HepG2 (cell line): ENCODE measurements around the gene CPNE1. TPM values are rescaled to one million over a fixed set of nuclear protein-coding genes. Genes with fewer than 3 reads are reported as not detected.
A peak's percentile ranks its signal among the peaks of the same experiment; 100 is the strongest.

Experiments used
- ATAC-seq: fragments of 200-7000 bp; cut with Tn5 transposase; 3 replicates; pipeline ENCODE4 v1.9.1; 2020; ENCODE audit warnings: mild to moderate bottlenecking, moderate library complexity
- BruUV-seq: library from RNA; stranded (reverse); fragments of 400-500 nt; replicated peaks from 2 replicates; lab custom pipeline; 2021; lab: Mats Ljungman, UMichigan
- CTCF ChIA-PET: fragments of 300-600 bp; formaldehyde crosslinking; extraction: SDS; loops from one replicate; lab custom pipeline; 2021; ENCODE audit warnings: low total read pairs, inconsistent platforms, low intra/inter-chr PET ratio; lab: Yijun Ruan, JAX
- POLR2A ChIA-PET: fragments of 350-600 bp; sonication (Branson Sonifier 250); formaldehyde crosslinking; loops from one replicate; lab custom pipeline; 2020; ENCODE audit warnings: antibody characterized with exemption, inconsistent platforms; lab: Yijun Ruan, JAX
- DNase-seq: peaks from one replicate; pipeline ENCODE4 v3.0.0-alpha.2; 2015; ENCODE audit warnings: low spot score
- FAIRE-seq: peaks from 3 replicates; lab custom pipeline; 2011; peaks lifted over from hg19 to GRCh38; lab: Jason Lieb, UNC
- H2AFZ ChIP-seq: one replicate; pipeline ENCODE4 v1.6.1; 2011; ENCODE audit warnings: low read length, inconsistent platforms
- H3K27ac ChIP-seq: fragments of 300-600 bp; 3 replicates; pipeline ENCODE4 v1.8.0; 2011; ENCODE audit warnings: mixed run types, mild to moderate bottlenecking, mixed read lengths, low read length, inconsistent platforms; ENCODE audit not compliant: insufficient read depth; ENCODE audit errors: extremely low read length
- H3K27me3 ChIP-seq, 2 experiments: fragments of 200-600 bp in 1 of 2; 2 replicates in 1 of 2; 3 replicates in 1 of 2; pipeline versions ENCODE4 v1.6.0 to v1.8.0; 2011; ENCODE audit warnings: low read length in 2 of 2, mild to moderate bottlenecking in 2 of 2, moderate library complexity in 2 of 2, inconsistent platforms in 1 of 2; ENCODE audit not compliant: insufficient read depth in 2 of 2, control insufficient read depth in 1 of 2
- H3K36me3 ChIP-seq, 2 experiments: fragments of 200-600 bp in 1 of 2; replicated peaks in 1 of 2; 2 replicates in 1 of 2; 3 replicates in 1 of 2; pipeline versions ENCODE4 v1.5.1 to v1.8.0; 2011; ENCODE audit warnings: low read length in 2 of 2, inconsistent platforms in 1 of 2; ENCODE audit not compliant: insufficient read depth in 2 of 2, control insufficient read depth in 1 of 2
- H3K4me1 ChIP-seq: 2 replicates; pipeline ENCODE4 v1.5.1; 2012; ENCODE audit warnings: low read length, inconsistent platforms; ENCODE audit not compliant: insufficient read depth
- H3K4me2 ChIP-seq: 2 replicates; pipeline ENCODE4 v1.6.0; 2011; ENCODE audit warnings: low read depth, low read length, inconsistent platforms
- H3K4me3 ChIP-seq, 3 experiments: fragments of 200-600 bp in 1 of 3; sonication (generic), shearing (Covaris generic) in 1 of 3; replicated peaks in 1 of 3; 2 replicates each; pipeline ENCODE4 v1.5.1; 2011 to 2016; ENCODE audit warnings: low read length in 3 of 3, inconsistent platforms in 2 of 3, low read depth in 2 of 3, mild to moderate bottlenecking in 2 of 3, control low read depth in 1 of 3, mixed read lengths in 1 of 3; ENCODE audit not compliant: insufficient read depth in 1 of 3
- H3K79me2 ChIP-seq: one replicate; pipeline ENCODE4 v1.6.1; 2011; ENCODE audit warnings: low read length, inconsistent platforms; ENCODE audit not compliant: insufficient read depth
- H3K9ac ChIP-seq: 2 replicates; pipeline ENCODE4 v1.6.0; 2011; ENCODE audit warnings: mild to moderate bottlenecking, low read depth, low read length, inconsistent platforms; ENCODE audit not compliant: insufficient read depth
- H3K9me3 ChIP-seq: 2 replicates; pipeline ENCODE4 v1.5.1; 2012; ENCODE audit warnings: mild to moderate bottlenecking, low read length
- H4K20me1 ChIP-seq: 2 replicates; pipeline ENCODE4 v1.6.0; 2011; ENCODE audit warnings: inconsistent platforms, mild to moderate bottlenecking, low read length, moderate library complexity; ENCODE audit not compliant: insufficient read depth
- CC2D1A ChIP-seq: sonication (generic); formaldehyde crosslinking; IDR thresholded peaks from 2 replicates; pipeline ENCODE4 v1.8.1; 2023; ENCODE audit warnings: mild to moderate bottlenecking, missing genetic modification reagents
- EHMT2 ChIP-seq: fragments of 200-600 bp; sonication (generic); IDR thresholded peaks from 2 replicates; pipeline ENCODE4 v1.7.0; 2017; ENCODE audit warnings: antibody characterized with exemption, low read depth, low read length, borderline replicate concordance
- FOXM1 ChIP-seq: sonication (generic); formaldehyde crosslinking; IDR thresholded peaks from 2 replicates; pipeline ENCODE4 v1.5.0; 2020; ENCODE audit warnings: missing genetic modification reagents
- HNRNPL ChIP-seq: fragments of 200-400 bp; formaldehyde crosslinking; IDR thresholded peaks from 2 replicates; pipeline ENCODE4 v1.6.1; 2017; ENCODE audit warnings: mild to moderate bottlenecking, low read depth, low read length
- KLF16 ChIP-seq, 2 experiments: sonication (generic) in 1 of 2; formaldehyde crosslinking in 1 of 2; IDR thresholded peaks; 2 replicates each; pipeline versions ENCODE4 v1.6.1 to v1.8.0; 2016 to 2023; ENCODE audit warnings: missing genetic modification reagents in 2 of 2, missing compliant biosample characterization in 1 of 2
- RELA ChIP-seq: sonication (generic); formaldehyde crosslinking; IDR thresholded peaks from 2 replicates; pipeline ENCODE4 v1.4.0; 2020; ENCODE audit warnings: missing genetic modification reagents
- SP1 ChIP-seq, 2 experiments: fragments of 450-650 bp in 1 of 2; sonication (generic) in 1 of 2; formaldehyde crosslinking in 1 of 2; IDR thresholded peaks; 2 replicates each; pipeline versions ENCODE4 v1.4.0 to v1.6.1; 2016 to 2020; ENCODE audit warnings: missing genetic modification reagents in 1 of 2
- SRY ChIP-seq: sonication (generic); formaldehyde crosslinking; IDR thresholded peaks from 2 replicates; pipeline ENCODE4 v1.8.0; 2022; ENCODE audit warnings: mild to moderate bottlenecking, missing genetic modification reagents
- ZNF12 ChIP-seq: sonication (generic); formaldehyde crosslinking; IDR thresholded peaks from 2 replicates; pipeline ENCODE4 v1.5.0; 2020; ENCODE audit warnings: missing genetic modification reagents
- ZNF230 ChIP-seq: sonication (generic); formaldehyde crosslinking; IDR thresholded peaks from 2 replicates; pipeline ENCODE4 v1.4.0; 2020; ENCODE audit warnings: mild to moderate bottlenecking, missing genetic modification reagents
- ZNF282 ChIP-seq: fragments of 450-650 bp; IDR thresholded peaks from 2 replicates; pipeline ENCODE4 v1.6.1; 2018; ENCODE audit not compliant: partially characterized antibody
- ZNF496 ChIP-seq: sonication (generic); formaldehyde crosslinking; IDR thresholded peaks from 2 replicates; pipeline ENCODE4 v1.8.1; 2023; ENCODE audit warnings: mild to moderate bottlenecking, moderate library complexity, missing genetic modification reagents; ENCODE audit not compliant: insufficient replicate concordance
- ZNF501 ChIP-seq: sonication (generic); formaldehyde crosslinking; IDR thresholded peaks from 2 replicates; pipeline ENCODE4 v1.5.1; 2020; ENCODE audit warnings: mild to moderate bottlenecking, moderate library complexity, missing genetic modification reagents
- ZNF772 ChIP-seq: sonication (generic); formaldehyde crosslinking; IDR thresholded peaks from 2 replicates; pipeline ENCODE4 v1.5.0; 2020; ENCODE audit warnings: mild to moderate bottlenecking, missing genetic modification reagents
- WGBS: methylation state at CpG from one replicate; pipeline ENCODE4 v1.1.6; 2017; ENCODE audit warnings: low lambda C conversion rate; 5-methylcytosine and 5-hydroxymethylcytosine counted together
- in situ Hi-C: cut with HindIII; loops from 2 replicates; pipeline ENCODE4 v1.10.0; 2017; ENCODE audit warnings: low pct_unique_long_range_greater_than_20kb; ENCODE audit not compliant: extremely low pct_ligation_motif_present
- intact Hi-C: fragments of 100-400 bp; cut with micrococcal nuclease; formaldehyde crosslinking; loops from one replicate; pipeline ENCODE4 v1.10.0; 2022; ENCODE audit not compliant: unreplicated experiment
- polyA plus RNA-seq, 8 experiments: library from polyadenylated mRNA; depleted of rRNA in 3 of 8; stranded (reverse) in 7 of 8; unstranded in 1 of 8; fragments of >200 nt; fragmentation: Illumina TruSeq in 4 of 8; extraction: Trizol in 4 of 8; gene quantifications; 2 replicates each; pipeline versions ENCODE4 v1.2.1 to v1.2.3, GENCODE V29; 2011 to 2016; ENCODE audit warnings: low read depth in 4 of 8, missing spikeins in 1 of 8, mixed read lengths in 1 of 8; ENCODE audit not compliant: insufficient read depth in 1 of 8
- total RNA-seq, 5 experiments: library from RNA; depleted of rRNA; stranded (reverse); fragments of >200 nt; fragmentation: Illumina TruSeq; extraction: Trizol; gene quantifications; 2 replicates each; pipeline ENCODE4 v1.2.3, GENCODE V29; 2016; ENCODE audit warnings: low read depth in 1 of 5
- TF ChIP-seq, protein P1 (sequence below): sonication (generic); formaldehyde crosslinking; IDR thresholded peaks from 2 replicates; pipeline ENCODE4 v1.4.0; 2020; ENCODE audit warnings: missing genetic modification reagents
- TF ChIP-seq, protein P2 (sequence below): sonication (generic); formaldehyde crosslinking; IDR thresholded peaks from 2 replicates; pipeline ENCODE4 v1.8.1; 2023; ENCODE audit warnings: mild to moderate bottlenecking, missing genetic modification reagents
- TF ChIP-seq, protein P3 (sequence below): sonication (generic); formaldehyde crosslinking; IDR thresholded peaks from 2 replicates; pipeline ENCODE4 v1.8.0; 2022; ENCODE audit warnings: missing genetic modification reagents, mild to moderate bottlenecking, borderline replicate concordance
- TF ChIP-seq, protein P4 (sequence below): sonication (generic); formaldehyde crosslinking; IDR thresholded peaks from 2 replicates; pipeline ENCODE4 v1.8.1; 2023; ENCODE audit warnings: mild to moderate bottlenecking, moderate library complexity, missing genetic modification reagents
- TF ChIP-seq, protein P5 (sequence below): sonication (generic); formaldehyde crosslinking; IDR thresholded peaks from 2 replicates; pipeline ENCODE4 v1.9.0; 2022; ENCODE audit warnings: low read depth, missing genetic modification reagents

The CPNE1 gene
- total and polyA plus RNA-seq, 2 of the 13 experiments (the other 11 are each of a cell fraction or from before 2014, with no cell fraction given), result 408 to 431 TPM

GRCh38 chr20:35607003-35607735, 57.5 kb downstream of the CPNE1 start:
- no peaks in the 10 kb centered on the region for H3K36me3 ChIP-seq
- in situ Hi-C loops, result no loop called here
- H3K9ac ChIP-seq, result no peak overlapping the region
- H3K4me1 ChIP-seq, result peaks cover 29% of the 10 kb centered on the region
- H3K4me3 ChIP-seq, result no peak overlapping the region
- WGBS, result 42% methylated on average over 14 of the region's 14 CpGs
- H3K79me2 ChIP-seq, result no peaks in the 10 kb centered on the region
- intact Hi-C loops, result no loop called here
- POLR2A ChIA-PET, result no interaction called here
- no peak overlapping the region for H2AFZ ChIP-seq
- ATAC-seq (no peak), FAIRE-seq (no peak), DNase-seq (no peak)
- no peak overlapping the region for H3K27ac ChIP-seq
- no peaks in the 10 kb centered on the region for H4K20me1 ChIP-seq
- H3K9me3 ChIP-seq, result no peaks in the 10 kb centered on the region
- BruUV-seq, result no TSS peak
- no peak overlapping the region for H3K4me2 ChIP-seq
- CTCF ChIA-PET, result no interaction called here
- H3K27me3 ChIP-seq, result peaks cover 0 to 7% of the 10 kb centered on the region in 2 experiments; a peak in 2 of 5 replicates
- TF ChIP-seq ZNF230 (CRISPR knock-in tag), result no peak
- TF ChIP-seq EHMT2, result no peak
- no peak for TF ChIP-seq ZNF282
- TF ChIP-seq, protein P1, sequence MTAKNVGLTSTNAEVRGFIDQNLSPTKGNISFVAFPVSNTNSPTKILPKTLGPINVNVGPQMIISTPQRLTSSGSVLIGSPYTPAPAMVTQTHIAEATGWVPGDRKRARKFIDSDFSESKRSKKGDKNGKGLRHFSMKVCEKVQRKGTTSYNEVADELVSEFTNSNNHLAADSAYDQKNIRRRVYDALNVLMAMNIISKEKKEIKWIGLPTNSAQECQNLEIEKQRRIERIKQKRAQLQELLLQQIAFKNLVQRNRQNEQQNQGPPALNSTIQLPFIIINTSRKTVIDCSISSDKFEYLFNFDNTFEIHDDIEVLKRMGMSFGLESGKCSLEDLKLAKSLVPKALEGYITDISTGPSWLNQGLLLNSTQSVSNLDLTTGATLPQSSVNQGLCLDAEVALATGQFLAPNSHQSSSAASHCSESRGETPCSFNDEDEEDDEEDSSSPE (CRISPR knock-in tag), result no peak
- TF ChIP-seq, protein P2, sequence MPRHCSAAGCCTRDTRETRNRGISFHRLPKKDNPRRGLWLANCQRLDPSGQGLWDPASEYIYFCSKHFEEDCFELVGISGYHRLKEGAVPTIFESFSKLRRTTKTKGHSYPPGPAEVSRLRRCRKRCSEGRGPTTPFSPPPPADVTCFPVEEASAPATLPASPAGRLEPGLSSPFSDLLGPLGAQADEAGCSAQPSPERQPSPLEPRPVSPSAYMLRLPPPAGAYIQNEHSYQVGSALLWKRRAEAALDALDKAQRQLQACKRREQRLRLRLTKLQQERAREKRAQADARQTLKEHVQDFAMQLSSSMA (CRISPR knock-in tag), result no peak
- no peak for TF ChIP-seq ZNF501 (CRISPR knock-in tag)
- peak; percentile 88 for TF ChIP-seq HNRNPL
- no peak for TF ChIP-seq ZNF772
- no peak for TF ChIP-seq FOXM1 (CRISPR knock-in tag)
- TF ChIP-seq, protein P3, sequence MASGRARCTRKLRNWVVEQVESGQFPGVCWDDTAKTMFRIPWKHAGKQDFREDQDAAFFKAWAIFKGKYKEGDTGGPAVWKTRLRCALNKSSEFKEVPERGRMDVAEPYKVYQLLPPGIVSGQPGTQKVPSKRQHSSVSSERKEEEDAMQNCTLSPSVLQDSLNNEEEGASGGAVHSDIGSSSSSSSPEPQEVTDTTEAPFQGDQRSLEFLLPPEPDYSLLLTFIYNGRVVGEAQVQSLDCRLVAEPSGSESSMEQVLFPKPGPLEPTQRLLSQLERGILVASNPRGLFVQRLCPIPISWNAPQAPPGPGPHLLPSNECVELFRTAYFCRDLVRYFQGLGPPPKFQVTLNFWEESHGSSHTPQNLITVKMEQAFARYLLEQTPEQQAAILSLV, result no peak
- TF ChIP-seq, protein P4, sequence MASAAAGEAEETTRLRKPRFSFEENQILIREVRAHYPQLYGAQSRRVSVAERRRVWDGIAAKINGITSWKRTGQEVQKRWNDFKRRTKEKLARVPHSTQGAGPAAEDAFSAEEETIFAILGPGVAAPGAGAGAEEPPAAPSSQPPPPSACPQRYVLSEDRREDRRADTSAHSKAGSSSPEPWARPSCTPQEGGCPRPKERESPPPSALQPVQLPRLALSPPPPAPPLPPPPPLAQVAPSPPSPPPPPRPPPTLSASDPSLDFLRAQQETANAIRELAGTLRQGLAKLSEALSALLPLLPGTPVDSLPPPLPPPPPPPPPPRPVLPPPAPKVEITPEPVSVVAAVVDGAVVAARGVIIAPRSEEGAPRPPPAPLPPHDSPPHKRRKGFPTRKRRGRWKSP (CRISPR knock-in tag), result no peak
- no peak for TF ChIP-seq ZNF496 (CRISPR knock-in tag)
- TF ChIP-seq SRY (CRISPR knock-in tag), result no peak
- no peak for TF ChIP-seq SP1 (IDR thresholded peaks at IDR 0.05)
- no peak for TF ChIP-seq SP1 (CRISPR knock-in tag; IDR thresholded peaks at IDR 0.05)
- TF ChIP-seq KLF16 (CRISPR knock-in tag; IDR thresholded peaks at IDR 0.05), result 0 out of 4 replicates have a peak, but pooled peaks of 1 of the 2 experiments have one; percentile 24
- no peak for TF ChIP-seq CC2D1A (CRISPR knock-in tag)
- TF ChIP-seq ZNF12, result no peak
- TF ChIP-seq RELA (CRISPR knock-in tag), result no peak
- TF ChIP-seq, protein P5, sequence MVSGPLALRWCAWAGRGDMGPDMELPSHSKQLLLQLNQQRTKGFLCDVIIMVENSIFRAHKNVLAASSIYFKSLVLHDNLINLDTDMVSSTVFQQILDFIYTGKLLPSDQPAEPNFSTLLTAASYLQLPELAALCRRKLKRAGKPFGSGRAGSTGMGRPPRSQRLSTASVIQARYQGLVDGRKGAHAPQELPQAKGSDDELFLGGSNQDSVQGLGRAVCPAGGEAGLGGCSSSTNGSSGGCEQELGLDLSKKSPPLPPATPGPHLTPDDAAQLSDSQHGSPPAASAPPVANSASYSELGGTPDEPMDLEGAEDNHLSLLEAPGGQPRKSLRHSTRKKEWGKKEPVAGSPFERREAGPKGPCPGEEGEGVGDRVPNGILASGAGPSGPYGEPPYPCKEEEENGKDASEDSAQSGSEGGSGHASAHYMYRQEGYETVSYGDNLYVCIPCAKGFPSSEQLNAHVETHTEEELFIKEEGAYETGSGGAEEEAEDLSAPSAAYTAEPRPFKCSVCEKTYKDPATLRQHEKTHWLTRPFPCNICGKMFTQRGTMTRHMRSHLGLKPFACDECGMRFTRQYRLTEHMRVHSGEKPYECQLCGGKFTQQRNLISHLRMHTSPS, result peak; percentile 87
